Gastroesophageal sphincter (tissue), 3 donors: ENCODE measurements around the gene PCDH9.

Experiments used
- CTCF ChIP-seq, 4 experiments: fragments of 200-600 bp in 2 of 4; fragments of 450-650 bp in 2 of 4; sonication (generic) in 1 of 4; IDR thresholded peaks; one replicate each; pipeline ENCODE4 v1.5.1; 2017 to 2019; ENCODE audit warnings: antibody characterized with exemption in 4 of 4, mild to moderate bottlenecking in 2 of 4, moderate library complexity in 2 of 4
- EP300 ChIP-seq: sonication (generic); formaldehyde crosslinking; IDR thresholded peaks from one replicate; pipeline ENCODE4 v1.6.1; 2017; ENCODE audit warnings: antibody characterized with exemption, mild to moderate bottlenecking

- TF ChIP-seq CTCF (IDR thresholded peaks at IDR 0.05) (no peak), EP300 (no peak)
These were observed 262.1 kb downstream of the PCDH9 start for GRCh38 chr13:66967811-66968597.
